Esophagus squamous epithelium (tissue), 4 donors: ENCODE data around the gene FAM167B.

Experiments
- CTCF ChIP-seq, 6 experiments: fragments of 450-650 bp in 4 of 6; fragments of 200-600 bp in 2 of 6; sonication (generic) in 2 of 6; IDR thresholded peaks; one replicate each; pipeline ENCODE4 v1.5.1; 2016 to 2019; ENCODE audit warnings: antibody characterized with exemption in 6 of 6, mild to moderate bottlenecking in 4 of 6, moderate library complexity in 4 of 6
- POLR2A ChIP-seq, 4 donors: fragments of 450-650 bp; IDR thresholded peaks; one replicate each; pipeline ENCODE4 v1.6.1; 2017; ENCODE audit warnings: antibody characterized with exemption in 4 of 4, mild to moderate bottlenecking in 4 of 4, moderate library complexity in 3 of 4

- TF ChIP-seq POLR2A (IDR thresholded peaks at IDR 0.05), result peak in 1 of 4 donors; percentile 34
- TF ChIP-seq CTCF (IDR thresholded peaks at IDR 0.05), result no peak
Measured at GRCh38 chr1:32249831-32250525, 3.0 kb downstream of the FAM167B start.
